Uterus (tissue), 2 donors: ENCODE measurements around the gene ATP7B.

Source experiments
- CTCF ChIP-seq, 4 experiments: fragments of 200-600 bp in 2 of 4; fragments of 450-650 bp in 2 of 4; sonication (generic) in 2 of 4; IDR thresholded peaks; one replicate each; pipeline ENCODE4 v1.5.1; 2016 to 2019; ENCODE audit warnings: antibody characterized with exemption in 4 of 4, mild to moderate bottlenecking in 2 of 4, moderate library complexity in 1 of 4
- POLR2A ChIP-seq, 2 donors: fragments of 450-650 bp; IDR thresholded peaks; one replicate each; pipeline ENCODE4 v1.6.1; 2016; ENCODE audit warnings: antibody characterized with exemption in 2 of 2, mild to moderate bottlenecking in 1 of 2, moderate library complexity in 1 of 2

GRCh38 chr13:51905787-51906186 lies 105.5 kb downstream of the ATP7B start:
- TF ChIP-seq CTCF (IDR thresholded peaks at IDR 0.05) = no peak
- TF ChIP-seq POLR2A (IDR thresholded peaks at IDR 0.05) = no peak
